Stimulated activated CD8-positive, alpha-beta memory T cell treated with anti-CD3 and anti-CD28 coated beads, Interleukin-15, amount 100 ng/mL, for 24 hours (primary cell): ENCODE measurements around the gene MGRN1.
"Not testable (repeated sequence)": the region's sequence is repeated elsewhere in the genome, so short reads cannot be mapped to it uniquely, and the experiment has no call there.

Experiments used
- DNase-seq: peaks from one replicate; pipeline ENCODE4 v3.0.0-alpha.2; 2020; ENCODE audit warnings: low read depth

Gene MGRN1

DNA sequence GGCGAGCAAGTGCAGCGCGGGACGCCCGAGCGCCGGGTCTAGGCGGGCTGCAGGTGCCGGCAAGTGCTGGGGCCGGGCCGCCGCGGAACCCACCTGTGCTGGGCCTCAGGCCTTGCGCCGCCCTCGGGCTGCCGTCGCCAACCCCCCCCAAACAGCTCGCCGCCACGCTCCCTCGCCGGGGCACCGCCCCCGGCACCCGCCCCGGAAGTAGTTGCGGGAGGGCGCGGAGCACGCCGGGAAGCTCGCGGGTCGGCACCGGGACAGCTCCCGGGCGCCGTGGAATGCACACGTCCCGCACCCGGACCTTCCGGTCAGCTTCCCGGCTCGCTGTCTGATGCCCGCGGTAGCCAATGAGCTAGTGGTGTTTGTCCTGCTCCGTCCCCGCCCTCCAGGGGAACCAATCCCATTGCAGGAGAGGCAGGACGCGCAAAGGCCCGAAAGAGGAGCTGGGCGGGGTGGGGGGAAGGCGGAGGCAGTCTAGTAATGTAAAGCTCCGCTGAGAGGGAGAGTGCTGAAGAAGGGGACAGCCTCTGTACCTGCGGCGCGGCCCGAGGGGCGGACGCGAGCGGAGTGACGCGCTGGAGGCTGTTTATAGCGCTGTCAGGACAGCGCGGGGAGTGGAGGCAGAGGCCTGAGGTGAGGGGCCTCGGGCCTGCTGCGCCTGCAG lies 109.6 kb downstream of the MGRN1 start, which contains the start of the genes ANKS3 and DNAAF8:
Gene ANKS3 (minus strand): TSS at position 209 of the 667 bp plus-strand sequence. CDS start 4,122 bp downstream, outside the sequence.
Gene DNAAF8 (plus strand): TSS at position 475 of the 667 bp plus-strand sequence. CDS start 1,978 bp downstream, outside the sequence.
- DNase-seq: peak; percentile 63

- DNase-seq: peak; percentile 87
These were observed 110.3 kb downstream of the MGRN1 start for GRCh38 chr16:4734730-4735535.

GRCh38 chr16:4736546-4736945 lies 111.9 kb downstream of the MGRN1 start:
- no peak for DNase-seq

DNA sequence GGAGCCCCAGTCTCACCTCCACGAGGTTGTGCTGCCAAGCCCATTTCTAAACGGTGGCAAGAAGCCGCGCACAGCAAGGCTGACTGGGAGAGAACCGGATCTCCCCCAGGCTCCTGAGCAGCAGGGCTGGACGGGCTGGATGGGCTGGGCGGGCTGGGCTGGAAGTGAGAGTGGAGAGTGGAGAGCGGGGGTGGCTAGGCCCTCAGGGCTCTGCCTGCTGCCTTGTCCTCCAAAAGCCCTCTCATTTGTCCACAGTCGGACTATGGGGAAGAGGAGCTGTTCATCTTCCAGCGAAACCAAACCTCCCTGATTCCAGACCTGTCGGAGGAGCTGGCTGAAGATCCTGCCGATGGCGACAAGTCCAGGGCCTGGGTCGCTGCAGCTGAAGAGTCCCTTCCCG lies 112.9 kb downstream of the MGRN1 start:
- no peak for DNase-seq

- DNase-seq: not testable (repeated sequence)
These were observed 113.7 kb downstream of the MGRN1 start for GRCh38 chr16:4738370-4738769.
